ENCODE results near the gene SLC25A41.

DNA sequence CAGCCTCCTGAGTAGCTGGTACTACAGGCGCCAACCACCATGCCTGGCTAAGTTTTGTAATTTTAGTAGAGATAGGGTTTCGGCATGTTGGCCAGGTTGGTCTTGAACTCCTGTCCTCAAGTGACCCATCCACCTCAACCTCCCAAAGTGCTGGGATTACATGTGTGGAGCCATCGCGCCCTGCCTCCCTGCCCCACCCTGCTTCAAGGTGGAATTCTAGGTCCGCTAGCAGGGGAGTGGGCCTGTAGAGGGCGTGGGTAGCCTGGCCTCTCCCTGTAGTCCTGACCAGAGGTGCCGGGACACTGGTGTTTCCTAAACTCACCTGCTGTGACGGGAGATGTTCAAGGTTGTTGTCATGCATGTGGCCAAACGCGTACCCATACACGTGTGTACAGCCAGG, 398 bp downstream of the SLC25A41 start:
- TF ChIP-seq NFRKB (IDR thresholded peaks at IDR 0.05), result no peak
- TF ChIP-seq HDGF (IDR thresholded peaks at IDR 0.05; ENCODE audit: borderline replicate concordance), result no peak
- TF ChIP-seq FOXK2 (IDR thresholded peaks at IDR 0.05), result no peak
- TF ChIP-seq BHLHE40 (IDR thresholded peaks at IDR 0.05; ENCODE audit: borderline replicate concordance), result no peak
- no peak for TF ChIP-seq SUZ12 (IDR thresholded peaks at IDR 0.05)
- TF ChIP-seq ZNF384 (IDR thresholded peaks at IDR 0.05), result no peak
- TF ChIP-seq, protein P1, sequence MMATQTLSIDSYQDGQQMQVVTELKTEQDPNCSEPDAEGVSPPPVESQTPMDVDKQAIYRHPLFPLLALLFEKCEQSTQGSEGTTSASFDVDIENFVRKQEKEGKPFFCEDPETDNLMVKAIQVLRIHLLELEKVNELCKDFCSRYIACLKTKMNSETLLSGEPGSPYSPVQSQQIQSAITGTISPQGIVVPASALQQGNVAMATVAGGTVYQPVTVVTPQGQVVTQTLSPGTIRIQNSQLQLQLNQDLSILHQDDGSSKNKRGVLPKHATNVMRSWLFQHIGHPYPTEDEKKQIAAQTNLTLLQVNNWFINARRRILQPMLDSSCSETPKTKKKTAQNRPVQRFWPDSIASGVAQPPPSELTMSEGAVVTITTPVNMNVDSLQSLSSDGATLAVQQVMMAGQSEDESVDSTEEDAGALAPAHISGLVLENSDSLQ (IDR thresholded peaks at IDR 0.05), result no peak
- TF ChIP-seq FOXM1 (IDR thresholded peaks at IDR 0.05; ENCODE audit: borderline replicate concordance), result no peak
- TF ChIP-seq ELF4 (IDR thresholded peaks at IDR 0.05), result no peak
- no peak for TF ChIP-seq LEF1 (IDR thresholded peaks at IDR 0.05; ENCODE audit: borderline replicate concordance)
- TF ChIP-seq TARDBP (IDR thresholded peaks at IDR 0.05), result no peak
- TF ChIP-seq SP1 (IDR thresholded peaks at IDR 0.05), result no peak
